NK-92 (cell line): ENCODE data around the gene RAB37.

ENCODE experiments used
- DNase-seq: peaks from one replicate; lab custom pipeline; 2025; ENCODE audit not compliant: unreplicated experiment; lab: John Stamatoyannopoulos, UW

RAB37 gene

GRCh38 chr17:74728033-74728701 lies 8.9 kb upstream of the RAB37 start:
- DNase-seq = no peak

- no peak for DNase-seq
These were observed 8.4 kb upstream of the RAB37 start for GRCh38 chr17:74728702-74729075.

- DNase-seq = no peak
These were observed 7.7 kb upstream of the RAB37 start for GRCh38 chr17:74729368-74729767.

- no peak for DNase-seq
These were observed 7.2 kb upstream of the RAB37 start for GRCh38 chr17:74729866-74730265.

- DNase-seq = no peak
These were observed 6.3 kb upstream of the RAB37 start for GRCh38 chr17:74730491-74731346.

GRCh38 chr17:74731347-74731605 lies 5.8 kb upstream of the RAB37 start:
- no peak for DNase-seq

- DNase-seq = no peak
These were observed 4.8 kb upstream of the RAB37 start for GRCh38 chr17:74732042-74732867.

- no peak for DNase-seq
These were observed 3.5 kb upstream of the RAB37 start for GRCh38 chr17:74733365-74734122.

- DNase-seq = no peak
These were observed 2.8 kb upstream of the RAB37 start for GRCh38 chr17:74734256-74734655.

- DNase-seq = no peak
These were observed 419 bp downstream of the RAB37 start for GRCh38 chr17:74737299-74738050.

- no peak for DNase-seq
These were observed 1.3 kb downstream of the RAB37 start for GRCh38 chr17:74738051-74738996.

GRCh38 chr17:74739227-74739831 lies 2.3 kb downstream of the RAB37 start:
- DNase-seq = no peak

GRCh38 chr17:74740173-74740572 lies 3.1 kb downstream of the RAB37 start:
- no peak for DNase-seq

GRCh38 chr17:74740641-74741387 lies 3.8 kb downstream of the RAB37 start:
- DNase-seq = no peak

- no peak for DNase-seq
These were observed 5.1 kb downstream of the RAB37 start for GRCh38 chr17:74742153-74742515.

- no peak for DNase-seq
These were observed 6.0 kb downstream of the RAB37 start for GRCh38 chr17:74742978-74743545.

- DNase-seq = no peak
These were observed 6.7 kb downstream of the RAB37 start for GRCh38 chr17:74743755-74744154.

GRCh38 chr17:74744349-74744713 lies 7.3 kb downstream of the RAB37 start:
- no peak for DNase-seq
